Measurements from ENCODE around the gene XPNPEP1.

Gene XPNPEP1

GRCh38 chr10:109892931-109893330 is 30.4 kb downstream of the XPNPEP1 start:
- DNase-seq (ENCODE audit: low read depth) = peak; percentile 61

- no peak for DNase-seq (ENCODE audit: low read depth)
Observed at GRCh38 chr10:109892117-109892516, 31.2 kb downstream of the XPNPEP1 start.

- no peak for DNase-seq (ENCODE audit: low read depth)
Observed at GRCh38 chr10:109891105-109891504, 32.2 kb downstream of the XPNPEP1 start.

- DNase-seq (ENCODE audit: low read depth) = peak; percentile 96
Observed at GRCh38 chr10:109889867-109890266, 33.4 kb downstream of the XPNPEP1 start.

GRCh38 chr10:109887776-109888175 is 35.5 kb downstream of the XPNPEP1 start:
- no peak for DNase-seq (ENCODE audit: low read depth)

- DNase-seq (ENCODE audit: low read depth) = no peak
Observed at GRCh38 chr10:109887243-109887642, 36.1 kb downstream of the XPNPEP1 start.

GRCh38 chr10:109886781-109887140 is 36.5 kb downstream of the XPNPEP1 start:
- DNase-seq (ENCODE audit: low read depth) = peak; percentile 54

GRCh38 chr10:109886037-109886780 is 37.1 kb downstream of the XPNPEP1 start:
- DNase-seq (ENCODE audit: low read depth) = no peak

- peak; percentile 89 for DNase-seq (ENCODE audit: low read depth)
Observed at GRCh38 chr10:109883859-109884771, 39.2 kb downstream of the XPNPEP1 start.

GRCh38 chr10:109882251-109883057 is 40.9 kb downstream of the XPNPEP1 start:
- no peak for DNase-seq (ENCODE audit: low read depth)

- no peak for DNase-seq (ENCODE audit: low read depth)
Observed at GRCh38 chr10:109881769-109882057, 41.6 kb downstream of the XPNPEP1 start.

GRCh38 chr10:109880886-109881768 is 42.2 kb downstream of the XPNPEP1 start:
- no peak for DNase-seq (ENCODE audit: low read depth)

- DNase-seq (ENCODE audit: low read depth) = no peak
Observed at GRCh38 chr10:109877546-109877945, 45.8 kb downstream of the XPNPEP1 start.

- no peak for DNase-seq (ENCODE audit: low read depth)
Observed at GRCh38 chr10:109875828-109876821, 47.2 kb downstream of the XPNPEP1 start.

- DNase-seq (ENCODE audit: low read depth) = no peak
Observed at GRCh38 chr10:109875151-109875568, 48.2 kb downstream of the XPNPEP1 start.

GRCh38 chr10:109871476-109871875 is 51.8 kb downstream of the XPNPEP1 start:
- no peak for DNase-seq (ENCODE audit: low read depth)

GRCh38 chr10:109866995-109867635 is 56.2 kb downstream of the XPNPEP1 start:
- peak; percentile 36 for DNase-seq (ENCODE audit: low read depth)

GRCh38 chr10:109866168-109866994 is 56.9 kb downstream of the XPNPEP1 start:
- peak; percentile 16 for DNase-seq (ENCODE audit: low read depth)

GRCh38 chr10:109863775-109864174 is 59.5 kb downstream of the XPNPEP1 start:
- no peak for DNase-seq (ENCODE audit: low read depth)
